Peyer's patch (tissue), 4 donors: ENCODE results near the gene NOL3.

Experiments
- CTCF ChIP-seq, 6 experiments: fragments of 450-650 bp in 4 of 6; fragments of 200-600 bp in 2 of 6; sonication (generic) in 1 of 6; IDR thresholded peaks; one replicate each; pipeline ENCODE4 v1.5.1; 2017 to 2019; ENCODE audit warnings: antibody characterized with exemption in 6 of 6, mild to moderate bottlenecking in 3 of 6, moderate library complexity in 1 of 6
- POLR2A ChIP-seq, 2 donors: fragments of 450-650 bp; IDR thresholded peaks; one replicate each; pipeline ENCODE4 v1.5.1; 2017; ENCODE audit warnings: antibody characterized with exemption in 2 of 2, mild to moderate bottlenecking in 2 of 2, moderate library complexity in 2 of 2

GRCh38 chr16:67174706-67175231 is 4.4 kb downstream of the NOL3 start:
- no peak for TF ChIP-seq CTCF (IDR thresholded peaks at IDR 0.05)
- no peak for TF ChIP-seq POLR2A (IDR thresholded peaks at IDR 0.05)
